SK-N-SH (cell line): ENCODE data around the gene PLEKHG2. TPM values are rescaled to one million over a fixed set of nuclear protein-coding genes. Genes with fewer than 3 reads are reported as not detected.

Experiments
- CTCF ChIA-PET: fragments of 300-600, 350-600 bp; formaldehyde crosslinking; extraction: SDS; loops from one replicate; lab custom pipeline; 2021; lab: Yijun Ruan, JAX
- POLR2A ChIA-PET: fragments of 350-600 bp; sonication (Branson Sonifier 250); formaldehyde crosslinking; extraction: SDS; loops from one replicate; lab custom pipeline; 2020; ENCODE audit warnings: antibody characterized with exemption, inconsistent platforms; lab: Yijun Ruan, JAX
- DNase-seq: peaks from one replicate; pipeline ENCODE4 v3.0.0; 2012
- H2AFZ ChIP-seq: fragments of 200-600 bp; sonication (generic); 2 replicates; pipeline ENCODE4 v1.8.1; 2016; ENCODE audit warnings: antibody characterized with exemption, mild to moderate bottlenecking, low read depth
- H3F3A ChIP-seq: fragments of 200-600 bp; sonication (generic); replicated peaks from 2 replicates; pipeline ENCODE3; 2016; ENCODE audit warnings: antibody characterized with exemption, mild to moderate bottlenecking; ENCODE audit not compliant: insufficient read depth
- H3K27ac ChIP-seq, 2 experiments: fragments of 200-500 bp in 1 of 2; fragments of 200-600 bp in 1 of 2; sonication (Bioruptor generic) in 1 of 2; sonication (generic), shearing (Covaris generic) in 1 of 2; 2 replicates each; pipeline versions ENCODE4 v1.5.1 to v1.6.1; 2014 to 2016; ENCODE audit warnings: low read depth in 2 of 2, inconsistent platforms in 1 of 2, low read length in 1 of 2, mild to moderate bottlenecking in 1 of 2, mixed read lengths in 1 of 2
- H3K27me3 ChIP-seq: fragments of 200-600 bp; sonication (generic), shearing (Covaris generic); 2 replicates; pipeline ENCODE4 v1.6.1; 2016; ENCODE audit warnings: mixed run types; ENCODE audit not compliant: insufficient read depth
- H3K36me3 ChIP-seq, 2 experiments: fragments of 200-500 bp in 1 of 2; fragments of 200-600 bp in 1 of 2; sonication (Bioruptor generic) in 1 of 2; sonication (generic) in 1 of 2; replicated peaks in 1 of 2; 2 replicates each; pipeline versions ENCODE3 to v1.5.1; 2014 to 2016; ENCODE audit warnings: low read length in 1 of 2, mild to moderate bottlenecking in 1 of 2; ENCODE audit not compliant: insufficient read depth in 2 of 2, control insufficient read depth in 1 of 2
- H3K4me1 ChIP-seq, 2 experiments: fragments of 200-500 bp in 1 of 2; fragments of 200-600 bp in 1 of 2; sonication (Bioruptor generic) in 1 of 2; sonication (generic), shearing (Covaris generic) in 1 of 2; 2 replicates each; pipeline versions ENCODE4 v1.5.1 to v1.6.1; 2014 to 2016; ENCODE audit warnings: low read depth in 1 of 2, low read length in 1 of 2, mixed run types in 1 of 2; ENCODE audit not compliant: insufficient read depth in 2 of 2, control insufficient read depth in 1 of 2
- H3K4me2 ChIP-seq: fragments of 200-600 bp; sonication (generic), shearing (Covaris generic); 2 replicates; pipeline ENCODE4 v1.6.1; 2017; ENCODE audit warnings: mixed run types
- H3K4me3 ChIP-seq, 2 experiments: fragments of 200-500 bp in 1 of 2; fragments of 200-600 bp in 1 of 2; sonication (Bioruptor generic) in 1 of 2; sonication (generic), shearing (Covaris generic) in 1 of 2; 2 replicates each; pipeline versions ENCODE4 v1.5.1 to v1.8.1; 2014 to 2016; ENCODE audit warnings: low read depth in 2 of 2, inconsistent platforms in 1 of 2, low read length in 1 of 2, mild to moderate bottlenecking in 1 of 2, mixed read lengths in 1 of 2, moderate library complexity in 1 of 2
- H3K79me2 ChIP-seq: fragments of 200-600 bp; sonication (generic); 2 replicates; pipeline ENCODE4 v1.8.1; 2017; ENCODE audit warnings: mild to moderate bottlenecking; ENCODE audit not compliant: insufficient read depth
- H3K9ac ChIP-seq: fragments of 200-600 bp; sonication (generic); 2 replicates; pipeline ENCODE4 v1.6.1; 2017; ENCODE audit warnings: mixed run types
- H3K9me2 ChIP-seq: fragments of 200-600 bp; sonication (generic); 2 replicates; pipeline ENCODE4 v1.6.1; 2017; ENCODE audit warnings: mixed run types
- H3K9me3 ChIP-seq: fragments of 200-600 bp; sonication (generic); 2 replicates; pipeline ENCODE4 v1.6.1; 2017; ENCODE audit warnings: mixed run types, mild to moderate bottlenecking, moderate library complexity
- H4K20me1 ChIP-seq: fragments of 200-600 bp; sonication (generic); 2 replicates; pipeline ENCODE4 v1.6.1; 2017; ENCODE audit warnings: mild to moderate bottlenecking, mixed run types; ENCODE audit not compliant: insufficient read depth
- CHD2 ChIP-seq: fragments of 150-350 bp; IDR thresholded peaks from 2 replicates; pipeline ENCODE4 v1.6.1; 2018; ENCODE audit warnings: low read length; ENCODE audit not compliant: partially characterized antibody
- CTCF ChIP-seq: fragments of 200-600 bp; sonication (generic); IDR thresholded peaks from 2 replicates; pipeline ENCODE4 v1.6.1; 2017; ENCODE audit warnings: antibody characterized with exemption, mild to moderate bottlenecking, moderate library complexity
- EZH2phosphoT487 ChIP-seq: fragments of 200-600 bp; sonication (generic); IDR thresholded peaks from 2 replicates; pipeline ENCODE4 v1.6.1; 2017; ENCODE audit warnings: low read depth, mixed run types, mild to moderate bottlenecking, antibody characterized with exemption, moderate library complexity, borderline replicate concordance
- FOXJ3 ChIP-seq: sonication (generic); formaldehyde crosslinking; IDR thresholded peaks from 2 replicates; pipeline ENCODE4 v1.5.1; 2020; ENCODE audit warnings: mild to moderate bottlenecking, missing genetic modification reagents
- GATA2 ChIP-seq: sonication (generic); formaldehyde crosslinking; IDR thresholded peaks from 2 replicates; pipeline ENCODE4 v1.5.0; 2020; ENCODE audit warnings: mild to moderate bottlenecking, missing genetic modification reagents
- MAX ChIP-seq: IDR thresholded peaks from 2 replicates; pipeline ENCODE4 v1.4.0; 2012; ENCODE audit warnings: low read depth
- NRF1 ChIP-seq: IDR thresholded peaks from 2 replicates; pipeline ENCODE4 v1.6.1; 2012; ENCODE audit warnings: low read depth, mild to moderate bottlenecking, low read length
- PBX3 ChIP-seq: IDR thresholded peaks from 2 replicates; pipeline ENCODE4; 2012
- RFX5 ChIP-seq: IDR thresholded peaks from 2 replicates; pipeline ENCODE4 v1.6.1; 2012; ENCODE audit warnings: mild to moderate bottlenecking, improper control_type of control experiment, low read length
- SIN3A ChIP-seq: IDR thresholded peaks from 2 replicates; pipeline ENCODE4 v1.6.1; 2012; ENCODE audit warnings: low read depth, mild to moderate bottlenecking, low read length, moderate library complexity, borderline replicate concordance
- USF1 ChIP-seq: IDR thresholded peaks from 2 replicates; pipeline ENCODE4 v1.4.0; 2012; ENCODE audit warnings: low read depth, borderline replicate concordance
- WGBS: methylation state at CpG from one replicate; pipeline ENCODE4 v1.1.6; 2017; ENCODE audit warnings: low lambda C conversion rate; 5-methylcytosine and 5-hydroxymethylcytosine counted together
- polyA plus RNA-seq, 3 experiments: library from polyadenylated mRNA; depleted of rRNA; stranded (reverse); fragments of >200 nt; gene quantifications; 2 replicates each; pipeline ENCODE4 v1.2.3, GENCODE V29; 2012

The PLEKHG2 gene
- polyA plus RNA-seq, 1 of the 3 experiments (the other 2 are of a cell fraction): 13.6 TPM

- TF ChIP-seq FOXJ3 (CRISPR knock-in tag): no peak
- TF ChIP-seq PBX3: peak; percentile 25; the same call in 1 of the 2 replicates
- TF ChIP-seq GATA2: no peak
- peak; percentile 81 for TF ChIP-seq NRF1
- TF ChIP-seq CHD2: peak; percentile 86
- TF ChIP-seq RFX5: 0 out of 2 replicates have a peak, but pooled peaks have one; percentile 21
- peak; percentile 21; the same call in 1 of the 2 replicates for TF ChIP-seq USF1
- TF ChIP-seq, all 33 proteins: peak for 16
Measured at GRCh38 chr19:39435499-39436349, 23.3 kb downstream of the PLEKHG2 start, which contains the start of gene RPS16 (continued).

- Histone ChIP-seq H3K9ac (peak overlapping the region; percentile 87), H3K4me2 (peak overlapping the region; percentile 92), H2AFZ (no peak overlapping the region; the same call in 1 of the 2 replicates), H3K4me1 (peaks cover 12 to 15% of the 10 kb centered on the region in 2 experiments; a peak in 2 of 4 replicates), H3K4me3 (peak overlapping the region; percentile 67 to 68), H3K36me3 (peaks cover 21 to 33% of the 10 kb centered on the region in 2 experiments), H3F3A (peaks cover 36% of the 10 kb centered on the region), H3K9me2 (no peaks in the 10 kb centered on the region), H4K20me1 (peaks cover 14% of the 10 kb centered on the region), H3K9me3 (no peaks in the 10 kb centered on the region), H3K27ac (peak overlapping the region; percentile 85 to 92; a peak in 3 of 4 replicates), H3K27me3 (no peaks in the 10 kb centered on the region), H3K79me2 (peaks cover 25% of the 10 kb centered on the region)
- 5% methylated on average over 2 of the region's 2 CpGs for WGBS
- ChIA-PET POLR2A (interaction anchor here (0.6 to 1.7 kb wide), 22 partner anchors 9 to 1062 kb away, joined by 3 to 39 read pairs (median 7); partner anchors contain the start of genes EID2B, FBL, MED29 and PAF1), CTCF (interaction anchor here (0.7 to 3.4 kb wide), 9 partner anchors 9 to 115 kb away, joined by 3 to 18 read pairs (median 4); partner anchors contain the start of genes EID2, EID2B, PAF1 and PLEKHG2)
- no peak for DNase-seq
- TF ChIP-seq CTCF: no peak
- TF ChIP-seq EZH2phosphoT487: no peak
- TF ChIP-seq SIN3A: no peak
- no peak for TF ChIP-seq MAX
- no peak for TF ChIP-seq FOXJ3 (CRISPR knock-in tag)
Measured at GRCh38 chr19:39436350-39436716, 23.9 kb downstream of the PLEKHG2 start.
